SK-N-SH (cell line): ENCODE measurements around the gene UTS2. TPM values are rescaled to one million over a fixed set of nuclear protein-coding genes. Genes with fewer than 3 reads are reported as not detected.

Experiments used
- CTCF ChIA-PET: fragments of 300-600, 350-600 bp; formaldehyde crosslinking; extraction: SDS; loops from one replicate; lab custom pipeline; 2021; lab: Yijun Ruan, JAX
- POLR2A ChIA-PET: fragments of 350-600 bp; sonication (Branson Sonifier 250); formaldehyde crosslinking; extraction: SDS; loops from one replicate; lab custom pipeline; 2020; ENCODE audit warnings: antibody characterized with exemption, inconsistent platforms; lab: Yijun Ruan, JAX
- DNase-seq: peaks from one replicate; pipeline ENCODE4 v3.0.0; 2012
- H2AFZ ChIP-seq: fragments of 200-600 bp; sonication (generic); 2 replicates; pipeline ENCODE4 v1.8.1; 2016; ENCODE audit warnings: antibody characterized with exemption, mild to moderate bottlenecking, low read depth
- H3F3A ChIP-seq: fragments of 200-600 bp; sonication (generic); replicated peaks from 2 replicates; pipeline ENCODE3; 2016; ENCODE audit warnings: antibody characterized with exemption, mild to moderate bottlenecking; ENCODE audit not compliant: insufficient read depth
- H3K27ac ChIP-seq, 2 experiments: fragments of 200-500 bp in 1 of 2; fragments of 200-600 bp in 1 of 2; sonication (Bioruptor generic) in 1 of 2; sonication (generic), shearing (Covaris generic) in 1 of 2; 2 replicates each; pipeline versions ENCODE4 v1.5.1 to v1.6.1; 2014 to 2016; ENCODE audit warnings: low read depth in 2 of 2, inconsistent platforms in 1 of 2, low read length in 1 of 2, mild to moderate bottlenecking in 1 of 2, mixed read lengths in 1 of 2
- H3K27me3 ChIP-seq: fragments of 200-600 bp; sonication (generic), shearing (Covaris generic); 2 replicates; pipeline ENCODE4 v1.6.1; 2016; ENCODE audit warnings: mixed run types; ENCODE audit not compliant: insufficient read depth
- H3K36me3 ChIP-seq, 2 experiments: fragments of 200-500 bp in 1 of 2; fragments of 200-600 bp in 1 of 2; sonication (Bioruptor generic) in 1 of 2; sonication (generic) in 1 of 2; replicated peaks in 1 of 2; 2 replicates each; pipeline versions ENCODE3 to v1.5.1; 2014 to 2016; ENCODE audit warnings: low read length in 1 of 2, mild to moderate bottlenecking in 1 of 2; ENCODE audit not compliant: insufficient read depth in 2 of 2, control insufficient read depth in 1 of 2
- H3K4me1 ChIP-seq, 2 experiments: fragments of 200-500 bp in 1 of 2; fragments of 200-600 bp in 1 of 2; sonication (Bioruptor generic) in 1 of 2; sonication (generic), shearing (Covaris generic) in 1 of 2; 2 replicates each; pipeline versions ENCODE4 v1.5.1 to v1.6.1; 2014 to 2016; ENCODE audit warnings: low read depth in 1 of 2, low read length in 1 of 2, mixed run types in 1 of 2; ENCODE audit not compliant: insufficient read depth in 2 of 2, control insufficient read depth in 1 of 2
- H3K4me2 ChIP-seq: fragments of 200-600 bp; sonication (generic), shearing (Covaris generic); 2 replicates; pipeline ENCODE4 v1.6.1; 2017; ENCODE audit warnings: mixed run types
- H3K4me3 ChIP-seq, 2 experiments: fragments of 200-500 bp in 1 of 2; fragments of 200-600 bp in 1 of 2; sonication (Bioruptor generic) in 1 of 2; sonication (generic), shearing (Covaris generic) in 1 of 2; 2 replicates each; pipeline versions ENCODE4 v1.5.1 to v1.8.1; 2014 to 2016; ENCODE audit warnings: low read depth in 2 of 2, inconsistent platforms in 1 of 2, low read length in 1 of 2, mild to moderate bottlenecking in 1 of 2, mixed read lengths in 1 of 2, moderate library complexity in 1 of 2
- H3K79me2 ChIP-seq: fragments of 200-600 bp; sonication (generic); 2 replicates; pipeline ENCODE4 v1.8.1; 2017; ENCODE audit warnings: mild to moderate bottlenecking; ENCODE audit not compliant: insufficient read depth
- H3K9ac ChIP-seq: fragments of 200-600 bp; sonication (generic); 2 replicates; pipeline ENCODE4 v1.6.1; 2017; ENCODE audit warnings: mixed run types
- H3K9me2 ChIP-seq: fragments of 200-600 bp; sonication (generic); 2 replicates; pipeline ENCODE4 v1.6.1; 2017; ENCODE audit warnings: mixed run types
- H3K9me3 ChIP-seq: fragments of 200-600 bp; sonication (generic); 2 replicates; pipeline ENCODE4 v1.6.1; 2017; ENCODE audit warnings: mixed run types, mild to moderate bottlenecking, moderate library complexity
- H4K20me1 ChIP-seq: fragments of 200-600 bp; sonication (generic); 2 replicates; pipeline ENCODE4 v1.6.1; 2017; ENCODE audit warnings: mild to moderate bottlenecking, mixed run types; ENCODE audit not compliant: insufficient read depth
- CHD2 ChIP-seq: fragments of 150-350 bp; IDR thresholded peaks from 2 replicates; pipeline ENCODE4 v1.6.1; 2018; ENCODE audit warnings: low read length; ENCODE audit not compliant: partially characterized antibody
- ELF1 ChIP-seq: IDR thresholded peaks from 2 replicates; pipeline ENCODE4 v1.4.0; 2012
- EZH2phosphoT487 ChIP-seq: fragments of 200-600 bp; sonication (generic); IDR thresholded peaks from 2 replicates; pipeline ENCODE4 v1.6.1; 2017; ENCODE audit warnings: low read depth, mixed run types, mild to moderate bottlenecking, antibody characterized with exemption, moderate library complexity, borderline replicate concordance
- FOXJ3 ChIP-seq: sonication (generic); formaldehyde crosslinking; IDR thresholded peaks from 2 replicates; pipeline ENCODE4 v1.5.1; 2020; ENCODE audit warnings: mild to moderate bottlenecking, missing genetic modification reagents
- GABPA ChIP-seq: IDR thresholded peaks from 2 replicates; pipeline ENCODE4 v1.4.0; 2012; ENCODE audit warnings: low read depth, mild to moderate bottlenecking
- NRF1 ChIP-seq: IDR thresholded peaks from 2 replicates; pipeline ENCODE4 v1.6.1; 2012; ENCODE audit warnings: low read depth, mild to moderate bottlenecking, low read length
- PBX3 ChIP-seq: IDR thresholded peaks from 2 replicates; pipeline ENCODE4; 2012
- POLR2AphosphoS5 ChIP-seq: IDR thresholded peaks from 2 replicates; pipeline ENCODE4 v1.6.1; 2012; ENCODE audit warnings: low read depth, low read length
- RCOR1 ChIP-seq: fragments of 150-350 bp; IDR thresholded peaks from 2 replicates; pipeline ENCODE4 v1.6.1; 2017; ENCODE audit warnings: antibody characterized with exemption, low read length
- SIN3A ChIP-seq: IDR thresholded peaks from 2 replicates; pipeline ENCODE4 v1.6.1; 2012; ENCODE audit warnings: low read depth, mild to moderate bottlenecking, low read length, moderate library complexity, borderline replicate concordance
- SMC3 ChIP-seq: IDR thresholded peaks from 2 replicates; pipeline ENCODE4 v1.6.1; 2012; ENCODE audit warnings: low read depth, low read length, improper control_type of control experiment
- TAF1 ChIP-seq: IDR thresholded peaks from 2 replicates; pipeline ENCODE4 v1.6.1; 2012; ENCODE audit warnings: low read depth, mild to moderate bottlenecking, low read length, moderate library complexity, borderline replicate concordance
- TCF12 ChIP-seq: IDR thresholded peaks from 2 replicates; pipeline ENCODE4 v1.4.0; 2012
- USF1 ChIP-seq: IDR thresholded peaks from 2 replicates; pipeline ENCODE4 v1.4.0; 2012; ENCODE audit warnings: low read depth, borderline replicate concordance
- YY1 ChIP-seq: IDR thresholded peaks from 2 replicates; pipeline ENCODE4 v1.4.0; 2012; ENCODE audit warnings: low read depth, mild to moderate bottlenecking
- WGBS: methylation state at CpG from one replicate; pipeline ENCODE4 v1.1.6; 2017; ENCODE audit warnings: low lambda C conversion rate; 5-methylcytosine and 5-hydroxymethylcytosine counted together
- polyA plus RNA-seq, 3 experiments: library from polyadenylated mRNA; depleted of rRNA; stranded (reverse); fragments of >200 nt; gene quantifications; 2 replicates each; pipeline ENCODE4 v1.2.3, GENCODE V29; 2012
- TF ChIP-seq, protein P1 (sequence below): fragments of 150-350 bp; IDR thresholded peaks from 2 replicates; pipeline ENCODE4 v1.6.1; 2017; ENCODE audit warnings: antibody characterized with exemption, low read length, low read depth, borderline replicate concordance

Gene UTS2
- polyA plus RNA-seq, 1 of the 3 experiments (the other 2 are of a cell fraction), result 0.13 TPM

GRCh38 chr1:7869136-7869920 lies 16.5 kb upstream of the UTS2 start:
- Histone ChIP-seq H3K4me1 (no peaks in the 10 kb centered on the region), H3K27me3 (no peaks in the 10 kb centered on the region), H3K27ac (no peak overlapping the region), H3K9ac (no peak overlapping the region), H3K4me3 (no peak overlapping the region), H2AFZ (no peak overlapping the region), H3K9me2 (no peaks in the 10 kb centered on the region), H4K20me1 (no peaks in the 10 kb centered on the region), H3K36me3 (no peaks in the 10 kb centered on the region), H3F3A (no peaks in the 10 kb centered on the region), H3K79me2 (no peaks in the 10 kb centered on the region)
- DNase-seq, result no peak
- POLR2A ChIA-PET, result no interaction called here
- TF ChIP-seq EZH2phosphoT487 (no peak), YY1 (no peak), NRF1 (no peak), USF1 (no peak), FOXJ3 (CRISPR knock-in tag) (no peak), ELF1 (no peak), POLR2AphosphoS5 (no peak), TAF1 (no peak), GABPA (no peak), CHD2 (no peak), RCOR1 (no peak), TCF12 (no peak), PBX3 (no peak), SMC3 (no peak), SIN3A (no peak)
- TF ChIP-seq, protein P1, sequence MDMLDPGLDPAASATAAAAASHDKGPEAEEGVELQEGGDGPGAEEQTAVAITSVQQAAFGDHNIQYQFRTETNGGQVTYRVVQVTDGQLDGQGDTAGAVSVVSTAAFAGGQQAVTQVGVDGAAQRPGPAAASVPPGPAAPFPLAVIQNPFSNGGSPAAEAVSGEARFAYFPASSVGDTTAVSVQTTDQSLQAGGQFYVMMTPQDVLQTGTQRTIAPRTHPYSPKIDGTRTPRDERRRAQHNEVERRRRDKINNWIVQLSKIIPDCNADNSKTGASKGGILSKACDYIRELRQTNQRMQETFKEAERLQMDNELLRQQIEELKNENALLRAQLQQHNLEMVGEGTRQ, result no peak
- TF ChIP-seq, all 33 proteins: peak for 0
- Histone ChIP-seq H3K9me3 (no peaks in the 10 kb centered on the region), H3K4me2 (no peak overlapping the region)
- CTCF ChIA-PET, result no interaction called here
- 70% methylated on average over 13 of the region's 16 CpGs for WGBS
